ENCODE data around the gene AAK1.
"Not testable (repeated sequence)": the region's sequence is repeated elsewhere in the genome, so short reads cannot be mapped to it uniquely, and the experiment has no call there.

Gene AAK1

DNA sequence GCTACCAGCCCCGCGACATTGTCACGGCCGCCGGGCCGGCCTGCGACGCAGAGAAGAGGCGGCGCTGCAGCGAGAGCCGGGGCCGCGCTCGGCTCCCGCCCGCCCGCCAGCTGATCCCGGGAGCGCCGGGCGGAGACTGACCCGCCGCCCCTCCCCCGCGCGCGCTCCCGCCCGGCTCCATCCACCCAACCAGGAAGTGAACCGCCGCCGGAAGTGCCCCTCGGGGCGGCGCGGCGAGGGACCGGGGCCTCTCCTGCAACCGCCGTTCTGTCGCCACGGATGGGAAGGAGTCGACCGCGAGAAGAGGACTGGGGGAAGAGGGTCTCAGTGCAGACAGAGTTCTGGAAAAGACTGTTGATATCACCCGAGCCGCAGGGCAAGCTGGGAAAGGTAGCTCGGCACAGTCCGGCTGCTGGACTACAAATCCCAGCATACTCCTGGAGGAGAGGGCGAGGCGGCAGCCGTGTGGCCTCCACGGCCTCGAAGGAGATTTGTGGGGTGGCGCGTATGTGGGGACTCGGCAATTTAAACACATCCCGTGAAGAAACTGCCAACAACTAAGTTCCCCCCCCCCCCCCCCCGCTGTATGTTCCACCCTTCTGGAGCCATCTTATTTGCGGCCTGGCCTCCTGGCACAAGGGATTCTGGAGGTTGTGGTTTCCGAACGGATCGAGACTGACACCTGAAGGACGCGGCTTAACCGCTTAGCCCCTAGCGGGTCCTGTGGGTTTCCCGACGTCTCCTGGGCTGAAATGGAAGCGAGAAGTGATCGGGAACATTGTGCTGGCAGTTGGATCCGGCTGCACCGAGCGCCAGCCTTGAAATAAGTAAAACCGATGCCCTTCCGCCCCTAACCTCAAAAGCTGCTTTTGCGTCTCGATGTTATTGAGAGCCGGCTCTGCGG, at the start of gene AAK1:
TSS of gene AAK1 (minus strand) at position 138 of the 904 bp plus-strand sequence. CDS start 699 bp downstream, outside the sequence.
- DNase-seq (ENCODE audit: low spot score): peak; percentile 82

DNA sequence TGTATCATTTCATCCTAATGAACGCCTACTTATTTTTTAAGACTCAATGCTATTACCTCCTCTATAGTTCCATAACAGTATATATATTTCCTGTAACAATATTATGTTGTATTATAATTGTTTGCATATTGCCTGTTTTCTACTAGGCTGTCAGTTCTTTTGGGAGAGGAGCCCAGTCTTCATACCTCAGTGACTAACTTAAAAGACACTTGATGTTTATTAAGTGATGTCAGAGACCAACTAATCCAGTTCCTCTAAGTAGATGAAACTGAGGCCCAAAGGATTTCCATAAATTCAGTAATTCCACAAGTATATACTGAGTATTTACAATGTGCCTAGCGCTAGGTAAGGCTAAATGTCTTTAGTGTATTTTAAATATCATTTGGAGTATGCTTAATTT, 48.9 kb upstream of the AAK1 start:
- no peak for DNase-seq (ENCODE audit: low spot score)

DNA sequence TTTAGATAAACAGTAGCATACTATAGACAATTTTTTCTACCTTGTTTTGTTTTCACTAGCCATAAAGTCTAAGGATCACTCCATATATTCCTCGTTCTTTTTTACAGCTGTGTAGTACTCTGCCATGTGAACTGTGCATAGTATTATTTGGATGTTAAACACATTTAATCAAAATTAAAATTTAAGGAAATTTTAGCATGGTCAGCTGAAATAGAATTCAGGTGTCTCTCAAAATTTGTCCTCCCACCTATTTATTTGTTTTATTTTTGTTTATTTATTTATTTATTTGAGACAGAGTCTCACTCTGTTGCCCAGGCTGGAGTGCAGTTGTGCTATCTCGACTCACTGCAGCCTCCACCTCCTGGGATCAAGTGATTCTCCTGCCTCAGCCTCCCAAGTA, 46.4 kb upstream of the AAK1 start:
- DNase-seq (ENCODE audit: low spot score): no peak

DNA sequence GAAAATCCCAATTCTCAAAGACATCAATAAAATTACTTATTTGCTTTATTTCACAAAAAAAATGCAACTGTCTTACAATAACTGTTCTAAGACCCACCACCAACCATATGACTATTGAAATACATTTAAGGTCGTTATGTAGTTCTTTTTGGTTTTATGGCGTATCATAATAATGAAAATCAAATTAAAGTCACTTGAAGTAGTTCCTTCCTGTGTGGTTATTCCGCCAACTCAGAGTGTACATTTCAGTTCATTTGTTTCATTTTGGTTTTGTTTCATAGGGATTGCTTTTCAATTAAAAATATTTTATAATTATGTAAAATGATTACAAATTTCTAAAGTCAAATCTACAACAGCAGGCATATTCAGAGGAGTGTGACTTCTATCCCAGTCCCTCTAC, 45.9 kb upstream of the AAK1 start:
- no peak for DNase-seq (ENCODE audit: low spot score)

DNA sequence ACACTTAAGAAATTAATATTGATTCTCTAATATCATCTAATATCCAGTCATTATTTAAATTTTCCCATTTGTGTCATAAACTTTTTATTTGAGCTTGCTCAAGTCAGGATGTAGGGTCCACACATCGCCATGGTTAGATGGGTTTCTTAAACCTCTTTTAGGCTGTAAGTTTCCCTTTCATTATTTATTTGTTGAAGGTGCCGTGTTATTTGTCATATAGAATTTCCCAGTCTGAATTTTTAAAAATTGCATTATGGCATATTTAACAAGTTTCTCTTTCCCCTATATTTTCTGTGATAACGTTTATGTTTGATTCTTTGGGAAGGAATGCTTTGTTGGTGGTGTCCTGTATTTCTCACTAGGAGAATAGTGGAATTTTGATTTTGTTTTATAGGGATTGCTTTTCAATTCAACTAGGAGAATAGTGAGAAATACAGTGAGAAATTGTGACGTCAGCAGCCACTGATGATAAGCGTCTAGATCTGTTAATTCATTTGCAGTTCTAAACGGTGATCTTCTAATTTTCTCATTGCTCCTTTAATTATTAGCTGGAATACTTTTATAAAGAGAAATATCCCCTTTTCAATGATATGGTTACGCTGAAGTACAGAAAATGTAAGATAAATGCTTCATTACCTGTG, 44.6 kb upstream of the AAK1 start:
- DNase-seq (ENCODE audit: low spot score): no peak

DNA sequence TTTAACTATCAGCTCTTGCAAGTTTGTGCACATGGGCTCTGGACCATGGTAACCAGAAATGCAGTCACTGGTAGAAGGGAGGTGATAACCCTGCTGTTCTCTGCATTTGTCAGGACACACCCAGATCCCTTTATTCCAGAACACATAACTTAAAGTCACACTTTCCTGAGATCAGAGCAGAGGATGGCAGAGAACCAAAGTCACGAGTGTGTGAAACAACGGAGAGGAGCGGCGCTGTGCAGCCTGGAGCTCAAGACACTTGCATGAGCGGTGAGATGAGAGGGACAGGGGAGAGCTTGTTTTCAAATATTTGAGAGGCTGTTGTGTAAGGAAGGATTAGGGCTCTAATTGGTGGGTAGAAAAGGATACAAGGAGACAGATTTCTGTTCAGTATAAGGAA, 43.3 kb upstream of the AAK1 start:
- DNase-seq (ENCODE audit: low spot score): no peak

DNA sequence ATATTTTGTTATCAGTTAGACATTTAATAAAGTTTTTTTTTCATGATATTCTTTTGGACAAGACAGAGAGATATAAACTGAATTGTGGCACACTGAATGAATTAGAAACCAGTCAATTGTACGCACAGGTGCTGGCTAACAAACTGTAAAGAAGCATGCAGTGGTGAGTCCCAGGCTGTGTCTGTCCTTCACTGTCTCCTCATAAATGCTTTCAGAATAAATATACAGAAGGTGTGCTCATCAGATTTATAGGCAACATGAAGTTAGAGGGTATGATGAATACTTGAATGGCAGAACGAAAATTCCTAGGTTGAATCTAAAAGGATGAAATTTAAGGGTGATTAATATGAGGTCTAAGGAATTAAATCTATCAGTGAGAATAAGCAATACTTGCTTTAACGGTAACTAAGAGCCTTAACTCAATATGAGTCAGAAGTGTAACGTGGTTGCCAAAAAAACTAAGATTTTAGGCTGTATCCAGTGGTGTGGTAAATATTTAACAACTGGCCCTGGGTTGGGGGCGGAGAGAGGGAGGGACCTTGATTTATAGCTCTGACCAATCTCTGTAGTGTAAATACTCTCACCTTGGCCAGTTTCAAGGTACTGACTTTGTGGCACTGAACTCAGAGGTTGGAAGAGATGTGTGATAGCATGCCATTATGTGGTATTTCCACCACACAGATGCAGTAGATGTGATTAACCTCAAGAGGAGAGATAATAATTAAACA, 41.9 kb upstream of the AAK1 start:
- no peak for DNase-seq (ENCODE audit: low spot score)

DNA sequence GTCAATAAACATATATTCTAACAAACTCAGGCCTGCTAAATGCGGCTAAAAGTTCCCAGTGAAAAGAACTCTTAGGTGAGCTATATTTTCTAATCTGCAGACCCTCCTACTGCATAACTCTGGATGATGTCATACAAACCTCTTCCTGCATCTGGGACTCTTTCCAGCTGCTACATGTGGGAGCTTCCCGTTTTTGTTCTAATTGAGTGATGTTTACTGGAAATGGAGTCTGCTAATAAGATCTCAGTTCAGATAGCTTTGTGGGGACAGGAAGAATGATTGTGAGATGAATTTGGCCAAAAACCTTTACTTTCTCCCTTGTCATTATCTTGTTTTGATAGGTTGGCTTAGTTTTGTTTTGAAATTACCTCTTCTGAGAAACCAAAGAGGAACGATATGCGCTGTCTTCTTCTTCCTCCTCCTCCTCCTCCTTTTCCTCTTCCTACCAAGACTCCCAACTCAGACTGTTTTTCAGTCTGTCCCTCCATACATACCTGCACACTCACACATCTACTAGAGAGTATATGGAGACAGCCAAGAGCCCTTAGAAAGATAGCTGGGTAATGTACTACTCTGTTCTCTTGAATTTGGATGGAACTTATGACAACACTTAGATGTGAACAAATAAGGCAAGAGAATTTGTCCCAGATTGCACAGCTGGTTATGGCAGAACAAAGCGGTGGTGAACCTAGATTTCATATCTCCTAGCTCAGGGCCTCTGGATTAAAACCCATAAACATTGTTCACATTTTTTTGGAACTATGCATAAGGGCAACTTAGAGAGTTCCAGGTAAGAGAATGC, 39.8 kb upstream of the AAK1 start:
- no peak for DNase-seq (ENCODE audit: low spot score)

DNA sequence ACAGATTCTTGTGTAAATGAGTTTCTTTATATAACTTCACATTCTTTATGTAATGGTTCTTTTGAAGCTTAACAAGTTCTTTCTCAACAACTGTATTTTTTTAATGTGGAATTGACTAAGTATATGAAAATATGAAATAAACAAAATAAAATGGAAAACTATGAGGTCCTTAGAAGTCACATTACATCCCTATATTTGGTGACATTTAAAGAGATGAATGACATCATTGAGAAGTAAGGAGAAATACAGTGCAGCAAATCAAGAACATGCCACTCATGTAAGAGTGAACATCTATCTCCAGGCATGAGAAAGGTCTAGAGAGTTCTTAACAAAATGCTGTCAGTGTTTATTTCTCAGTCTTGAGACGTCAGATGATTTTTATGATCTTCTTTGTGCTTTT, 39.0 kb upstream of the AAK1 start:
- no peak for DNase-seq (ENCODE audit: low spot score)

DNA sequence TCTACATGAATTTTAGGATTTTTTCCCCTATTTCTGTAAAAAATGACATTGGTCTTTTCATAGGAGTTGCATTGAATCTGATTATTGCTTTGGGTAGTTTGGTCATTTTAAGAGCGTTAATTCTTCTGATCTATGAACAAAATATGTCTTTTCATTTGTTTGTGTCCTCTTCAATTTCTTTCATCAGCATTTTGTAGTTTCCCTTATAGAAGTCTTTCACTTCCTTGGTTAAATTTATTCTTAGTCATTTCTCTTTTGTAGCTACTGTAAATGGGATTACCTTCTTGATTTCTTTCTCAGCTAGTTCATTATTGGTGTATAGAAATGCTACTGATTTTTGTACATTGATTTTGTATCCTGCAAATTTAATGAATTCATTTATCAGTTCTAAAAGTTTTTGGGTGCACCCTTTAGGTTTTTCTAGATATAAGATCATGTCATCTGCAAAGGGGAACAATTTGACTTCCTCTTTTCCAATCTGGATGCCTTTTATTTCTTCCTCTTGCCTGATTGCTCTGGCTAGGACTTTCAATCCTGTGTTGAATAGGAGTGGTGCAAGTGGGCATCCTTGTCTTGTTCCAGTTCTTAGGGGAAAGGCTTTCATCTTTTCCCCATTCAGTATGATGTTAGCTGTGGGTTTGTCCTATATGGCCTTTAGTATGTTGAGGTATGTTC, 36.6 kb upstream of the AAK1 start:
- DNase-seq (ENCODE audit: low spot score): no peak

DNA sequence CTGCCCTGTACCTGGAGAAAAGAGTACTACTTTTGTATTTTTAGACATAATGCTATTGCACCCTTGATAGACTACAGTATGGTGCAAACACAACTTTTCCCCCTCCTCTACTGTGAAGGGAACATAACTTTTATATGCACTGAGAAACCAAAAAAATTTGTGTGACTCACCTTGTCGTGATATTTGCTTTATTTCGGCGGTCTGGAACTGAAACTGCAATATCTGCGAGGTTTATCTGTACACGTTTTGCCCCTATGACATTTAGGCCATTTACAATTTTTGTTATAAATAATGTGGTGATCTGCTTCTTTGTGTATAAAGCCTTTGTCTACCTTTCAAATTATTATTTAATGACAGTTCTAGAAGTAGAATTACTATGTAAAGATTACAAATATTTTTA, 34.4 kb upstream of the AAK1 start:
- no peak for DNase-seq (ENCODE audit: low spot score)

DNA sequence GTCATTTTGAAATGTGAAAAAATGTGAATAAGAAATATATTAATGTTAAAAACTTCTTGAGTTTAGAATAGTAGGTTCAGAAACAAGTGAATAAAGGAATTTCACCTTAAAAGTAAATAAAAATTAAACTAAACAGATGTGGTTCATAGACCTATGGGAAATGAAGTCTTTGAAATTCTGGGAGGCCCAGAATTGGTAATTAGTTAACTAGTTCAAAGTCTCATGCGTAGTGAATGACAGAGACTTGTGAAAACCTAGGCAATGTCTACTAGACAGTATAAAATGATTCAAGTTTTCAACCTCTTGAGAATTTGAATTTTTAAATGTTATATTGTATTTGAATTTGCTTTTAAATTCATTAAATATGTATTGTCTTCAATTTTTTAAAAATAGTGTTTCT, 32.6 kb upstream of the AAK1 start:
- DNase-seq (ENCODE audit: low spot score): no peak

DNA sequence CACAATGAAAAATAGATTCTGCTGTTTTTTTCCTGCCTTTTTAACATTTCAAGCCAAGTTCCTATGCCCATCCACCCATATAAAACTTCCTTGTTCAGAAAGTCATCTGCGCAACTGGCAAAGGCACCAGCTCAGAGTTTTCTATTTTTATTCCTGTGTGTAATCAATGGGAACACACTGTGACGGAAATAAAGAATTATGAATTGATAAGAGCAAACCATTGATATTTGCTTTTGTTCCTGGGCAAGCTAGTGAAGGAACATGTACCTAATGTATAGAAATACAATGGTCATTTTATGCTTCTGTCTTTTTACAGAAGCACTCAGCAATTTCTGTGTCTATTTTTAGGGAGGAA, 30.8 kb upstream of the AAK1 start:
- DNase-seq (ENCODE audit: low spot score): no peak

DNA sequence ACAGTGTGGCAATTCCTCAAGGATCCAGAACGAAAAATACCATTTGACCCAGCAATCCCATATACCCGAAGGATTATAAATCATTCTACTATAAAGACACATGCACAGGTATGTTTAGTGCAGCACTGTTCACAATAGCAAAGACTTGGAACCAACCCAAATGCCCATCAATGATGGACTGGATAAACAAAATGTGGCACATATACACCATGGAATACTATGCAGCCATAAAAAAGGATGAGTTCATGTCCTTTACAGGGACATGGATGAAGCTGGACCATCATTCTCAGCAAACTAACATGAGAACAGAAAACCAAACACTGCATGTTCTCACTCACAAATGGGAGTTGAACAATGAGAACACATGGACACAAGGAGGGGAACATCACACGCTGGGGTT, 29.6 kb upstream of the AAK1 start:
- not testable (repeated sequence) for DNase-seq (ENCODE audit: low spot score)

DNA sequence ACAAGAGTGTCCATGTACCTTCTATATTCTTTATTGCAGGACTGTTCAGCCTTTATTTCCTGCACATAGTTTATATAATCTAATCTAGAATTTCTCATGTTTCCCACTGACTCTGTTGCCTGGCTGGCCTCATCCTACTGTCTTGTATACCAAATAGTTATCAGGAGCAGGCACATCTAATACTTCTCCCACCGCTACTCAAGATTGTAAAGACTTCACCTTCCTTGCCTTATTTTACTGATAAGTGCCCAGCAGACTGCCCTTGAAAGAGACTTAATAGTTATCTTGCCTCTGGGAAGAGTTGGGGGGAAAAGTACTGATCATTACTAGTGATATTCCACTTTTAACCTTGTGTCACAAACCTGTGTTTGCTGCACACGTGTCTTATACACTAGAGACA, 26.1 kb upstream of the AAK1 start:
- DNase-seq (ENCODE audit: low spot score): no peak

DNA sequence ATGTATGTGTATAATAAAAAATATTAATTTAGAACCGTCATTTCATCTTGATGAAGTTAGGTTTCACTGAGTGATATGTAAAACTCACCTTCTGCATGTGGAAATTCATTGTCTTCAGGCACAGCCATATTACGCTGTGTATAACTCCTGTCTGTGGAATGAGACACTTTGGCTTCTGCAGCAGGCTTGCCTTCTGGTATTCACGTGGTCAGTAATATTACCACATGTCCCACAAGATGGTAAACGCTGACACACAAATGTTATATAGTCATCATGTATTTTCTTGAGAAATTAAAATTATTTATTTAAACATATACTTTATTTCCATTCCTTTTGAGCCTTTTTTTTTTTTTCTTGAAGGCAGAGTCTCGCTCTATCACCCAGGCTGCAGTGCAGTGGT, 25.1 kb upstream of the AAK1 start:
- DNase-seq (ENCODE audit: low spot score): no peak

DNA sequence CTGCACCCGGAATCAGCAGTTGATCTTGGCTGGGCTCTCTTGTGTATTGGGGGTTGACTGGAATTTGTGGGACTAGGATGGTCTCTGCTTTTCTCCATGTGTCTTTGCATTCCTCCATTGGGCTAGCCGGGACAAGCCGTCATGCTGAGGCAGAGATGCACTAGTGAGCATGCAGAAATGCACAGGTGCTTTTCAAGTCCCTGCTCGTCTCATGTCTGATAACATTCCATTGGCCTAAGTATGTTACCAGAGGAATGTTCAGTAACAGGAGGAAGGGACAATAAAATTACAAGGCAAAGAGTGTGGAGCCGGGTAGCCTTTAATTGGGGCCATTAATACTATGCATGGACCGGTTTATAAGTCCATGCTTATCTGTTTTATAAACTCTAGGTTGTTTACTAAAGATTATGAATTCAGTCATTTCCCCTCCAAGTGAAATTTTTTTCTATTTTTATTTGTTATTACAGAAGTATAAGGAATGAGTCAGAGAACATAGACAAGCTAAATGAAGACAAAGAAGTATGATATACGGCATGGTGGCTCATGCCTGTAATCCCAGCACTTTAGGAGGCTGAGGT, 24.4 kb upstream of the AAK1 start:
- no peak for DNase-seq (ENCODE audit: low spot score)

DNA sequence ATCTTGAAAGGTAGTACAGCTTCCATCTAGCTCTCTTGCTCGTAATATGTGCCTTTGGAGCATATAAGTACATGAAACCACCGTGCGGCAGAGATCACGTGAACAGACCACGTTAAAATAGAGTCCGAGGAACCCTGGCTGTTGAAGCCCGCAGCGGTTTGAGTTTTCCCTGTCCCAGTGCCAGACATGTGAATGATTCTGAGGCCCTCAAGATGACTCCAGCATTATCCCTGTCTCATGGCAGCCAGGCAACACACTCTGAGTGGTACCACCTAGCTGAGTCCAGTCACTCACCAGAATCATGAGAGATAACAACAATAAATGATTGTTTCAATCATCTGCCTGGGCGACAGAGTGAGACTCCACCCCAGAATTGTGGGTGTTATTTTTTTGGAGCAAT, 21.6 kb upstream of the AAK1 start:
- DNase-seq (ENCODE audit: low spot score): no peak

DNA sequence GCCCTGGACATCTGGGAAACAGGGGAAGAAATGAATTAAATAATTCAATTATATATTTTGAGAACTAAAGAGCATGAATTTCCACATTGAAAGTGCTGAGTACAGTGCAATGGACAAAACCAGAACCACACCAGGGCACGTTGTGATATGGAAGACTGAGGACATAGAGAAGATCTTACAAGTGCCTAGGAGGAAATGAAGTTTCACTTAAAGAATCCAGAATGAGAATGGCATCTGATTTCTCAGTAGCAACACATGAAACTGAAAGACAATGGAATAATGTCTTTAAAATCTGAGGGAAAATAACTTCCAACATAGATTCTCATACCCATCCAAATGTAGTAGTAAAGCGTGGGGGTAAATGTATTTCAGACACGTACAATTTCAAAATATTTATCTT, 20.3 kb upstream of the AAK1 start:
- no peak for DNase-seq (ENCODE audit: low spot score)

DNA sequence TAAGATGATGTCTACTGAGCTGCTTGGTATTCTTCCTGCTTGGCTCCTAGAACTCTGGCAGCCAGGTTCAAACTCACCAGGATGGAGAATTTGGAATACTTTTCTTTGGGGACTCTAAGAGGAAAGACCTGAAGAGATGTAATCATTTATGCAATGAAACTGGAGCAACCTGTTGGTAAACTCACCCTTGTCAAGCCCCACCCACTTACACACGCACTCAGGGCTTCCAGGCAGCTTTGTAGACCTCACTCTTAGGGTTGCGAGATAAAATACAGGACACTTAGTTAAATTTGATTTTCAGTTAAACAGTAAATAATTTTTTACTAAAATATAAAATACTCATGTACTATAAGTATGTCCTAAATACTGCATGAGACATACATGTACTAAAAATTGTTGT, 19.0 kb upstream of the AAK1 start:
- DNase-seq (ENCODE audit: low spot score): not testable (repeated sequence)

DNA sequence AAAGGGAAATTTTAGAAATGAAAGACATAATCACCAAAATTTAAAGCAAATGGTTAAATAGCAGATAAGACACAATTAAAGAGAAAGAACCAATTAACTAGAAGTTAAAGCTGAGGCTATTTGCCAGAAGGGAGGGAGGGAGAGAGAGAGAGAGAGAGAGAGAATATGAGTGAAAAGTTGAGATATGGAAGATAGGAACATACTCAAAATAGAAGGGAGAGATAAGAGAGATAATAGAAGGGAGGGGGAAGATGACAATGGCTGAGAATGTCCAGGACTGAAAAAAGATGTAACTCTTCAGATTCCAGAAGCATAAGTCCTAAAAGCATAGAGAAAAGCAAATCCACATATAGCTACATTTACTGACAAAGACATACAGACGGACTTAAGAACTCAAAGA, 17.1 kb upstream of the AAK1 start:
- no peak for DNase-seq (ENCODE audit: low spot score)

All from germinal center (tissue), 1 donor.